PFSK-1 (cell line): ENCODE measurements around the gene KYAT1.

Source experiments
- FOXP2 ChIP-seq: optimal IDR thresholded peaks from 2 replicates; pipeline ENCODE3; 2011; ENCODE audit warnings: borderline replicate concordance, control low read depth, inconsistent platforms; ENCODE audit not compliant: insufficient read depth; ENCODE audit errors: extremely low read length, extremely low read depth
- POLR2AphosphoS5 ChIP-seq: IDR thresholded peaks from 2 replicates; pipeline ENCODE4 v1.6.1; 2012; ENCODE audit warnings: low read depth, mild to moderate bottlenecking, control low read depth, low read length, moderate library complexity
- REST ChIP-seq, 2 experiments: IDR thresholded peaks; 2 replicates each; pipeline versions ENCODE4 v1.6.1 to v1.8.0; 2011 to 2012; ENCODE audit warnings: low read depth in 2 of 2, low read length in 2 of 2, control low read depth in 1 of 2, inconsistent platforms in 1 of 2, mild to moderate bottlenecking in 1 of 2, moderate library complexity in 1 of 2; ENCODE audit not compliant: insufficient read depth in 1 of 2
- SIN3A ChIP-seq: IDR thresholded peaks from 2 replicates; pipeline ENCODE4 v1.6.1; 2012; ENCODE audit warnings: mild to moderate bottlenecking, low read length, moderate library complexity, borderline replicate concordance; ENCODE audit not compliant: insufficient read depth
- TAF1 ChIP-seq: IDR thresholded peaks from 2 replicates; pipeline ENCODE4 v1.6.1; 2012; ENCODE audit warnings: low read length, control low read depth, borderline replicate concordance; ENCODE audit not compliant: insufficient read depth

GRCh38 chr9:128901379-128901778 lies 19.6 kb upstream of the KYAT1 start:
- no peak for TF ChIP-seq POLR2AphosphoS5
- no peak for TF ChIP-seq REST (IDR thresholded peaks at IDR 0.05; ENCODE audit: insufficient read depth in 1 of 2, low read depth in 2 of 2, low read length in 2 of 2)
- TF ChIP-seq SIN3A = no peak
- no peak for TF ChIP-seq TAF1
- TF ChIP-seq FOXP2 = no peak
